ENCODE data around the gene NFIX. TPM values are rescaled to one million over a fixed set of nuclear protein-coding genes. Genes with fewer than 3 reads are reported as not detected.

The NFIX gene
- total RNA-seq, 1 donor from 2014 or later = 8.4 TPM

DNA sequence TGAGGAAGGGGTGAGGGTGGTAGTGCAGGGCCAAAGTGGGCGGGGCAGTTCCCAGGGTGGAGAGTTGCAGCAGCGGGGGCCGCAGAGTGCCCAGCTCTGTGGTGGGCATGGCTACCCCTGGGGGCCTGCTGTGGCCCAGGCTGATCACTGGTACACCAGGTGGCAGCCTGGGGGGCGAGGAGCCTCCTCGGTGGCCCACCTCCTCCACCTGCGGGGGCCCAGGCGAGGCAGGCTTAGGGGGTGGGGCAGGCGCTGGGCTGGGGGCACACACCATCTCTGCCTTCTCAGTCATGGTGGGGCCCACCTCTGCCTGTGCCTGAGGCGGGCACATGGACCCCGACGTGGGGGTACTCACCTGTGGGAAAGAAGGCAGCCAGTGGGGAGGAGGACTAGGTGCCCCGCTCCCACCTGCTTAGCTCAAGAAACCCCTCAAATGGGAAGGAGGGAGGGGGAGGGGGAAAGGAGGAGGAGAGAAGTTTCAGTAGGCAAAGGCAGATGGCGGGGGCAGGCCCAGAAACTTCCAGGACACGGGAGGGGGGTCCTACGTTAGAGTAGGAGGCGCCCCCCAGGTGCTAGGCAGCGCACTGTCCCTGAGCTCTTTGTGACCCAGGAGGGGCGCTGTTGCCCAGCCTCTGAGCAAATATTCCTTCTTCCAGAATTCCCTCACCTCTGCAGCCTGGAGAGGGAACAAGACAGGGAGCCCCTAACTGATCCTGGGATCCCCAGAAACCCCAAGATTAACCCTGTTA, 105.7 kb downstream of the NFIX start:
- FAIRE-seq (no peak), DNase-seq (ENCODE audit: low read depth) (no peak)
- peaks cover 3% of the 10 kb centered on the region for H3K4me1 Mint-ChIP-seq (ENCODE audit: low read depth, unreplicated experiment)
- Histone ChIP-seq H3K27me3 (ENCODE audit: insufficient read depth, low read length) (no peaks in the 10 kb centered on the region), H4K20me1 (ENCODE audit: insufficient read depth, low read length) (peaks cover 6% of the 10 kb centered on the region), H3K4me3 (ENCODE audit: insufficient read depth, low read depth, low read length) (no peak overlapping the region), H2AFZ (ENCODE audit: low read depth, low read length) (no peak overlapping the region), H3K4me1 (ENCODE audit: insufficient read depth, low read length) (peaks cover 5% of the 10 kb centered on the region), H3K9me3 (ENCODE audit: insufficient read depth, low read depth, low read length) (no peaks in the 10 kb centered on the region), H3K4me2 (ENCODE audit: low read length) (no peak overlapping the region), H3K9ac (ENCODE audit: low read length) (no peak overlapping the region), H3K36me3 (ENCODE audit: insufficient read depth, low read length) (no peaks in the 10 kb centered on the region), H3K27ac (ENCODE audit: low read depth, low read length) (no peak overlapping the region), H3K79me2 (ENCODE audit: insufficient read depth, low read length) (no peaks in the 10 kb centered on the region)
- peak overlapping the region; percentile 53 for H3K27ac Mint-ChIP-seq (ENCODE audit: unreplicated experiment)
- H3K4me3 Mint-ChIP-seq (ENCODE audit: unreplicated experiment) = no peak overlapping the region
- H3K27me3 Mint-ChIP-seq (ENCODE audit: low read depth, unreplicated experiment) = peaks cover 27% of the 10 kb centered on the region
- H3K36me3 Mint-ChIP-seq (ENCODE audit: low read depth, unreplicated experiment) = peaks cover 7% of the 10 kb centered on the region
- H3K9me3 Mint-ChIP-seq (ENCODE audit: unreplicated experiment) = peaks cover 10% of the 10 kb centered on the region
- TF ChIP-seq, protein P1, sequence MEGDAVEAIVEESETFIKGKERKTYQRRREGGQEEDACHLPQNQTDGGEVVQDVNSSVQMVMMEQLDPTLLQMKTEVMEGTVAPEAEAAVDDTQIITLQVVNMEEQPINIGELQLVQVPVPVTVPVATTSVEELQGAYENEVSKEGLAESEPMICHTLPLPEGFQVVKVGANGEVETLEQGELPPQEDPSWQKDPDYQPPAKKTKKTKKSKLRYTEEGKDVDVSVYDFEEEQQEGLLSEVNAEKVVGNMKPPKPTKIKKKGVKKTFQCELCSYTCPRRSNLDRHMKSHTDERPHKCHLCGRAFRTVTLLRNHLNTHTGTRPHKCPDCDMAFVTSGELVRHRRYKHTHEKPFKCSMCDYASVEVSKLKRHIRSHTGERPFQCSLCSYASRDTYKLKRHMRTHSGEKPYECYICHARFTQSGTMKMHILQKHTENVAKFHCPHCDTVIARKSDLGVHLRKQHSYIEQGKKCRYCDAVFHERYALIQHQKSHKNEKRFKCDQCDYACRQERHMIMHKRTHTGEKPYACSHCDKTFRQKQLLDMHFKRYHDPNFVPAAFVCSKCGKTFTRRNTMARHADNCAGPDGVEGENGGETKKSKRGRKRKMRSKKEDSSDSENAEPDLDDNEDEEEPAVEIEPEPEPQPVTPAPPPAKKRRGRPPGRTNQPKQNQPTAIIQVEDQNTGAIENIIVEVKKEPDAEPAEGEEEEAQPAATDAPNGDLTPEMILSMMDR (IDR thresholded peaks at IDR 0.05; ENCODE audit: insufficient read depth, low read depth, low read length) = no peak
- no peak for TF ChIP-seq EZH2 (IDR thresholded peaks at IDR 0.05; ENCODE audit: insufficient read depth, low read length)

- peaks cover 24% of the 10 kb centered on the region for H3K27me3 Mint-ChIP-seq (ENCODE audit: low read depth, unreplicated experiment)
- DNase-seq (ENCODE audit: low read depth) (no peak), FAIRE-seq (no peak)
- H3K4me1 Mint-ChIP-seq (ENCODE audit: low read depth, unreplicated experiment) = peaks cover 3% of the 10 kb centered on the region
- H3K36me3 Mint-ChIP-seq (ENCODE audit: low read depth, unreplicated experiment) = peaks cover 7% of the 10 kb centered on the region
- H3K27ac Mint-ChIP-seq (ENCODE audit: unreplicated experiment) = peak overlapping the region; percentile 53
- Histone ChIP-seq H4K20me1 (ENCODE audit: insufficient read depth, low read length) (peaks cover 6% of the 10 kb centered on the region), H3K4me3 (ENCODE audit: insufficient read depth, low read depth, low read length) (no peak overlapping the region), H3K27ac (ENCODE audit: low read depth, low read length) (no peak overlapping the region), H3K36me3 (ENCODE audit: insufficient read depth, low read length) (no peaks in the 10 kb centered on the region), H3K4me1 (ENCODE audit: insufficient read depth, low read length) (peaks cover 5% of the 10 kb centered on the region), H3K79me2 (ENCODE audit: insufficient read depth, low read length) (no peaks in the 10 kb centered on the region), H3K9me3 (ENCODE audit: insufficient read depth, low read depth, low read length) (no peaks in the 10 kb centered on the region), H2AFZ (ENCODE audit: low read depth, low read length) (peak overlapping the region; percentile 47), H3K9ac (ENCODE audit: low read length) (peak overlapping the region; percentile 35), H3K4me2 (ENCODE audit: low read length) (peak overlapping the region; percentile 72), H3K27me3 (ENCODE audit: insufficient read depth, low read length) (no peaks in the 10 kb centered on the region)
- peaks cover 10% of the 10 kb centered on the region for H3K9me3 Mint-ChIP-seq (ENCODE audit: unreplicated experiment)
- no peak overlapping the region for H3K4me3 Mint-ChIP-seq (ENCODE audit: unreplicated experiment)
- TF ChIP-seq, protein P1 (IDR thresholded peaks at IDR 0.05; ENCODE audit: insufficient read depth, low read depth, low read length) = no peak
- no peak for TF ChIP-seq EZH2 (IDR thresholded peaks at IDR 0.05; ENCODE audit: insufficient read depth, low read length)
Measured at GRCh38 chr19:13101590-13102415, 106.5 kb downstream of the NFIX start.

Measured in astrocyte (in vitro differentiated cells and primary cell).